Natural killer cell (primary cell): ENCODE measurements around the gene IFITM1. TPM values are rescaled to one million over a fixed set of nuclear protein-coding genes. Genes with fewer than 3 reads are reported as not detected.
A peak's percentile ranks its signal among the peaks of the same experiment; 100 is the strongest.

Experiments used
- ATAC-seq, 3 donors: fragments of 150-1000 bp in 2 of 3; fragments of 200-7000 bp in 1 of 3; cut with Tn5 transposase; 1 replicate in 1 of 3; 2 replicates in 2 of 3; pipeline ENCODE4 v1.10.0; 2021; ENCODE audit warnings: mild to moderate bottlenecking in 2 of 3, moderate library complexity in 2 of 3
- DNase-seq, 2 donors: peaks; one replicate each; pipeline versions ENCODE4 v3.0.0 to v3.0.0-alpha.2; 2013 to 2021; ENCODE audit warnings: mixed read lengths in 1 of 2
- H3K27ac ChIP-seq: one replicate; pipeline ENCODE4 v1.5.1; 2013; ENCODE audit warnings: mild to moderate bottlenecking, low read length
- H3K27me3 ChIP-seq: one replicate; pipeline ENCODE4 v1.6.1; 2013; ENCODE audit warnings: low read length; ENCODE audit not compliant: control insufficient read depth, insufficient read depth
- H3K36me3 ChIP-seq: one replicate; pipeline ENCODE4 v1.6.1; 2013; ENCODE audit warnings: low read length; ENCODE audit not compliant: control insufficient read depth, insufficient read depth
- H3K4me1 ChIP-seq: one replicate; pipeline ENCODE4 v1.6.1; 2013; ENCODE audit warnings: low read length; ENCODE audit not compliant: control insufficient read depth, insufficient read depth
- H3K4me3 ChIP-seq: one replicate; pipeline ENCODE4 v1.5.1; 2013; ENCODE audit warnings: low read length
- H3K9me3 ChIP-seq: one replicate; pipeline ENCODE4 v1.6.1; 2013; ENCODE audit warnings: low read length; ENCODE audit not compliant: control insufficient read depth, insufficient read depth
- H3K27ac Mint-ChIP-seq, 2 donors: one replicate each; pipeline ENCODE4 v1.8.0; 2022; ENCODE audit warnings: mild to moderate bottlenecking in 2 of 2, mixed read lengths in 2 of 2, moderate library complexity in 1 of 2
- H3K27me3 Mint-ChIP-seq, 2 donors: one replicate each; pipeline ENCODE4 v1.8.0; 2022; ENCODE audit warnings: low read depth in 2 of 2, mixed read lengths in 2 of 2
- H3K36me3 Mint-ChIP-seq: one replicate; pipeline ENCODE4 v1.8.0; 2022; ENCODE audit warnings: mixed read lengths
- H3K4me1 Mint-ChIP-seq, 2 donors: one replicate each; pipeline ENCODE4 v1.8.0; 2022; ENCODE audit warnings: mixed read lengths in 2 of 2
- H3K4me3 Mint-ChIP-seq: one replicate; pipeline ENCODE4 v1.8.0; 2022; ENCODE audit warnings: mild to moderate bottlenecking, moderate library complexity, mixed read lengths
- H3K9me3 Mint-ChIP-seq, 2 donors: one replicate each; pipeline ENCODE4 v1.8.0; 2022; ENCODE audit warnings: mixed read lengths in 2 of 2
- CTCF ChIP-seq: fragments of 200-600 bp; IDR thresholded peaks from one replicate; pipeline ENCODE4 v1.8.0; 2022; ENCODE audit warnings: antibody characterized with exemption
- WGBS: methylation state at CpG from one replicate; pipeline ENCODE4 v1.1.7; 2013; ENCODE audit warnings: missing lambda C conversion rate; ENCODE audit not compliant: insufficient coverage; 5-methylcytosine and 5-hydroxymethylcytosine counted together
- intact Hi-C: fragments of 100-400 bp; cut with micrococcal nuclease; formaldehyde crosslinking; loops from one replicate; pipeline ENCODE4 v1.14.2; 2022
- total RNA-seq, 4 donors: library from RNA; stranded (reverse); fragments of 120-200 nt in 1 of 4; gene quantifications; one replicate each; pipeline versions ENCODE4 v1.2.3 to v1.2.4, GENCODE V29; 2013 to 2022

Gene IFITM1
- total RNA-seq, 3 donors from 2014 or later (not counting 1 experiment from before 2014, with no cell fraction given) = 540 to 809 (median 710) TPM

DNA sequence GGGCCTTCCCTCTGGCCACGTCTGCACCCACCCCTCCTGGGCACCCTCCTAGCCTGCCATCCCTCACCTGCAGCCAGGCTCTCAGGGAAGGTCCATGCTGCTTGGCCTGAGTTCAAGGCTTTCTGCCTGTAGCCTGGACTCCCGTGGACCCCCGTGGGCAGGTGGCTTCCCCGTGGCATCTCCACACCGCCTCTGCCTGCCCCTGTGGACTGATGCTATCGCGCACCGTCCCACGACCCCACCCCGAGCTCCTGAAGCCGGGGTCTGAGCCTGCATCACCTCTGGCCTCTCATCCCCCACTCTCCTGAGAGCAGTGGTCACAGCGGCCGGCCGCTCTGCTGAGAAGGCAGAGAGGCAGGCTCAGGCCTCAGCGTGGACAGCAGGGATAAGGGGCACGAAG is 19.1 kb upstream of the IFITM1 start:
- H3K4me1 Mint-ChIP-seq = peaks cover 25 to 32% of the 10 kb centered on the region in 2 donors
- no peak overlapping the region for H3K4me3 Mint-ChIP-seq

GRCh38 chr11:295351-296170 is 18.3 kb upstream of the IFITM1 start:
- Mint-ChIP-seq H3K27me3 (no peaks in the 10 kb centered on the region), H3K27ac (no peak overlapping the region), H3K36me3 (no peaks in the 10 kb centered on the region), H3K9me3 (no peaks in the 10 kb centered on the region), H3K4me3 (no peak overlapping the region), H3K4me1 (peaks cover 19 to 25% of the 10 kb centered on the region in 2 donors)
- Histone ChIP-seq H3K4me3 (no peak overlapping the region), H3K4me1 (peaks cover 62% of the 10 kb centered on the region), H3K36me3 (peaks cover 27% of the 10 kb centered on the region), H3K27ac (no peak overlapping the region), H3K27me3 (no peaks in the 10 kb centered on the region), H3K9me3 (no peaks in the 10 kb centered on the region)
- TF ChIP-seq CTCF = no peak
- DNase-seq = no peak
- WGBS = 88% methylated on average over 26 of the region's 26 CpGs
- no peak for ATAC-seq
- intact Hi-C loops = no loop called here

More for the DNA sequence above, 19.1 kb upstream of the IFITM1 start:
- H3K4me1 ChIP-seq = peaks cover 67% of the 10 kb centered on the region
- H3K27me3 ChIP-seq = no peaks in the 10 kb centered on the region
- no peak for TF ChIP-seq CTCF
- H3K9me3 ChIP-seq = no peaks in the 10 kb centered on the region
- DNase-seq (no peak), ATAC-seq (no peak)
- Mint-ChIP-seq H3K27ac (no peak overlapping the region), H3K27me3 (no peaks in the 10 kb centered on the region), H3K36me3 (no peaks in the 10 kb centered on the region), H3K9me3 (no peaks in the 10 kb centered on the region)
- no peak overlapping the region for H3K4me3 ChIP-seq
- WGBS = 90% methylated on average over 16 of the region's 16 CpGs
- intact Hi-C loops = no loop called here
- H3K27ac ChIP-seq = no peak overlapping the region
- peaks cover 27% of the 10 kb centered on the region for H3K36me3 ChIP-seq

- no peak for TF ChIP-seq CTCF
- H3K27me3 ChIP-seq = no peaks in the 10 kb centered on the region
- Mint-ChIP-seq H3K4me1 (peaks cover 12 to 16% of the 10 kb centered on the region in 2 donors), H3K27me3 (no peaks in the 10 kb centered on the region), H3K4me3 (no peak overlapping the region), H3K9me3 (no peaks in the 10 kb centered on the region), H3K27ac (peak overlapping the region; percentile 65 to 76), H3K36me3 (no peaks in the 10 kb centered on the region)
- DNase-seq = no peak
- no peaks in the 10 kb centered on the region for H3K9me3 ChIP-seq
- H3K27ac ChIP-seq = peak overlapping the region; percentile 63
- H3K4me3 ChIP-seq = no peak overlapping the region
- intact Hi-C loops = no loop called here
- WGBS = 85% methylated on average over 35 of the region's 35 CpGs
- peaks cover 54% of the 10 kb centered on the region for H3K4me1 ChIP-seq
- ATAC-seq = no peak
- H3K36me3 ChIP-seq = peaks cover 25% of the 10 kb centered on the region
Observed at GRCh38 chr11:296171-297050, 17.4 kb upstream of the IFITM1 start.
